GM21526 (cell line): ENCODE measurements around the gene TBC1D9B.
"Not testable (repeated sequence)": the region's sequence is repeated elsewhere in the genome, so short reads cannot be mapped to it uniquely, and the experiment has no call there.

Source experiments
- ATAC-seq: cut with Tn5 transposase; IDR thresholded peaks from one replicate; pipeline ENCODE4 v1.9.1; 2021; ENCODE audit warnings: moderate library complexity; ENCODE audit not compliant: unreplicated experiment, low FRiP score

TBC1D9B gene

DNA sequence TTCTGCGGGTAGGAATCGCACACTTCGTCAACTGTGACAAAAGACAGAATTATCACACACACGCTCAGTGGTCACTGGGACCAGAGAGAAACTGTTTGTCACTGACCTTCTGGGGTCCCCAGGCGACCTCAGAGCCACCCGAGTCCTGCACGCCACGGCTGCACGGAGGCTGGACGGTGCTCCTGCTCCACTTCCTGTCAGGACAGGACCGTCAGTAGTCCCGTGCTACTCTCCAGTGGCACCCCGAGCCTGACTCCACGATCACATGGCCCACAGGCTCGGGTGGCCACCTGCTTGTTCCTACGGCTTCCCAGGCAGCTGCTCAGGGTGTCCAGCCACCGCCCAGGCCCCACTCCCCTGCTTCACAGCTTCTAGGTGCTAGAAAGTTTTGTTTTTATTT, 66.9 kb downstream of the TBC1D9B start:
- no peak for ATAC-seq

DNA sequence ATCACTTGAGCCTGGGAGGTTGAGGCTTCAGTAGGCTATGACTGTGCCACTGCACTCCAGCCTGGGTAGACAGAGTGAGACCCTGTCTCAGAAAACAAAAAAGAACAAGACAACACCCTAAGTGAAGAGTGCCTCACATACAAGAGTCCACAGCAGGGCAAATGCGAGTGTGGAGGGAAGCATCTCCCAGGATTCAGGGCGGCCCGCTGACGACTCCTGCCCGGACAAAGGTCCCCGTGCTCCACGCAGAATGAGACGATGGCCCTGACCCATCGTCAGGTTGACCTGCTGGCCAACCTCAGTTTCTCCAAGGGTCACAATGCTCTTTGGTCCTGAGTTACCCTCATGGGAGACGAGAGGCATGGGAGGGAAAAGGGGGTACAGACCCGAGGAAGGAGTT, 67.4 kb downstream of the TBC1D9B start:
- no peak for ATAC-seq

DNA sequence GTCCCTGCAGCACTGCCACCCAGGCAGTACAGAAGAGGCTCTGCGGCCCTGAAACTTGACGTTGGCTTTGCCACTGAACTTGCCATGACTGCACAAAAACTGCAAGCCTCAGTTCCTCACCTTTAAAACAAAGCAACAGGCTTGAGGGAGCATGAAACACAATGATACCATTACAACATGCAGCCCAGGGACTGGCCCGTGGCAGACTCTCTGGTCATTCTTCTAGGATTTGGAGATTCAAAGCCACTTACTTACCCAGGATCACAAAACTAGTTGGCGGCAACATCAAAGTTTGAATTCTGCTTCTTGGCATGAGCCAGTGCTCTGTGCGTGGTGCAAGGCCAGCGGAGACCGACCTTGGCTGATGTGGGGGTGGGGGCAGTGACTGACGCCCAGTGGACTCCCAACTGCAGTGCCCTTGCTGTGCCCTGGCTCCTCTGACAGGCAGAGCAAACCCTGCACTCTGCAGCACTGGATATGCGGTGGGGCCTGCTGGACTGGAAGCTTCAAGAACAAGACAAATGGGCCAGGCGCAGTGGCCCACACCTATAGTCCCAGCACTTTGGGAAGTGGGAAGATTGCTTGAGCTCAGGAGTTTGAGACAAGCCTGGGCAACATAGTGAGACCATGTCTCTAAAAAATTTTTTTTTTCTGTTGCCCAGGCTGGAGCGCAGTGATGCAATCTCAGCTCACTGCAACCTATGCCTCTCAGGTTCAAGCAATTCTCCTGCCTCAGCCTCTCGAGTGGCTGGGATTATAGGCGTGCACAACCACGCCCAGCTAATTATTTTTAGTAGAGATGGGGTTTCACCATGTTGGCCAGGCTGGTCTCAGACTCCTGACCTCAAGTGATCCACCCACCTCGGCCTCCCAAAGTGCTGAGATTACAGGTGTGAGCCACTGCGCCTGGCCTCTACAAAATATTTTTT, 68.1 kb downstream of the TBC1D9B start:
- ATAC-seq, result no peak

DNA sequence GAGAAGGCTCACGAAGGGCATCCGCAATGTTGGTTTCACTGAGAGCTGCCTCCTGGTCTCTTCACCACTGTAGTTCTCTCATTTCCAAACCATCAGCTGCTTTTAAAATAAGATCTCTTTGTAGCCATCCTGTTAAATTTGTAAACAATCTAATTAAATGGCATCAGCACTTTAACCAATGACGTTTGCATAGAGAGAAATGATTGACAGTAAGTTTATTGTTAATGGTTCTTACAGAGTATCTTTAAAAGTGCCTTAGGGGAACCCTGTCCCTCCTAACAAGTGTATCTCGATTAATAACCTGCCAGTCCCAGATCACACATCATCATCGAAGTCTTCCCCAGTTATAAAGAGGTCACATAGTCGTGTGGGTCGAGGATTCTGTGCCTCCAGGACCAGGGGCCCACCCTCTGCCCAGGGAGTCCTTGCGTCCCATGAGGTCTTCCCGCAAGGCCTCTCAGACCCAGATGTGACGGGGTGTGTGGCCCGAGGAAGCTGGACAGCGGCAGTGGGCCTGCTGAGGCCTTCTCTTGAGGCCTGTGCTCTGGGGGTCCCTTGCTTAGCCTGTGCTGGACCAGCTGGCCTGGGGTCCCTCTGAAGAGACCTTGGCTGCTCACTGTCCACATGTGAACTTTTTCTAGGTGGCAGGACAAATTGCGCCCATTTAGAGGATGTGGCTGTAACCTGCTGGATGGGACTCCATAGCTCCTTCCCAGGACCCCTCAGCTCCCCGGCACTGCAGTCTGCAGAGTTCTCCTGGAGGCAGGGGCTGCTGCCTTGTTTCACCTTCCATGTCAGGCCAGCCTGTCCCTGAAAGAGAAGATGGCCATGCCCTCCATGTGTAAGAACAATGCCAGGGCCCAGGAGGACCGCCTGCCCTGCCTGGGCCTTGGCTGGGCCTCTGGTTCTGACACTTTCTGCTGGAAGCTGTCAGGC, 70.4 kb downstream of the TBC1D9B start:
- ATAC-seq, result no peak

DNA sequence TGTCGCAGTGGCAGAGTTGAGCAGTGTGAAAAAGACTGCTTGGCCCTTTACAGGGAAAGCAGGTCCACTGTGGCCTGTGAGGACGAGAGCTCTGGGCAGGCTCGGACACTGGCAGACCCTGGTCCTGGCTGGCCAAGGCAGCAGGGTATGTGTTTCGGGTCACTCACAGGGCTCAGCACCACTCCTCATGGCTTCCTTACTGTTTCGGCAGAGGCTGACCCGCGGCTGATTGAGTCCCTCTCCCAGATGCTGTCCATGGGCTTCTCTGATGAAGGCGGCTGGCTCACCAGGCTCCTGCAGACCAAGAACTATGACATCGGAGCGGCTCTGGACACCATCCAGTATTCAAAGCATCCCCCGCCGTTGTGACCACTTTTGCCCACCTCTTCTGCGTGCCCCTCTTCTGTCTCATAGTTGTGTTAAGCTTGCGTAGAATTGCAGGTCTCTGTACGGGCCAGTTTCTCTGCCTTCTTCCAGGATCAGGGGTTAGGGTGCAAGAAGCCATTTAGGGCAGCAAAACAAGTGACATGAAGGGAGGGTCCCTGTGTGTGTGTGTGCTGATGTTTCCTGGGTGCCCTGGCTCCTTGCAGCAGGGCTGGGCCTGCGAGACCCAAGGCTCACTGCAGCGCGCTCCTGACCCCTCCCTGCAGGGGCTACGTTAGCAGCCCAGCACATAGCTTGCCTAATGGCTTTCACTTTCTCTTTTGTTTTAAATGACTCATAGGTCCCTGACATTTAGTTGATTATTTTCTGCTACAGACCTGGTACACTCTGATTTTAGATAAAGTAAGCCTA, 71.3 kb downstream of the TBC1D9B start:
- no peak for ATAC-seq

DNA sequence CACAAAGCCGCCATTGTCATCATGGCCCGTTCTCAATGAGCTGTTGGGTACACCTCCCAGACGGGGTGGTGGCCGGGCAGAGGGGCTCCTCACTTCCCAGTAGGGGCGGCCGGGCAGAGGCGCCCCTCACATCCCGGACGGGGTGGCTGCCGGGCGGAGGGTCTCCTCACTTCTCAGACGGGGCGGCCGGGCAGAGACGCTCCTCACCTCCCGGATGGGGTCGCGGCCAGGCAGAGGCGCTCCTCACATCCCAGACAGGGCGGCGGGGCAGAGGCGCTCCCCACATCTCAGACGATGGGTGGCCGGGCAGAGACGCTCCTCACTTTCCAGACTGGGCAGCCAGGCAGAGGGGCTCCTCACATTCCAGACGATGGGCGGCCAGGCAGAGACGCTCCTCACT, 72.8 kb downstream of the TBC1D9B start:
- ATAC-seq, result not testable (repeated sequence)

DNA sequence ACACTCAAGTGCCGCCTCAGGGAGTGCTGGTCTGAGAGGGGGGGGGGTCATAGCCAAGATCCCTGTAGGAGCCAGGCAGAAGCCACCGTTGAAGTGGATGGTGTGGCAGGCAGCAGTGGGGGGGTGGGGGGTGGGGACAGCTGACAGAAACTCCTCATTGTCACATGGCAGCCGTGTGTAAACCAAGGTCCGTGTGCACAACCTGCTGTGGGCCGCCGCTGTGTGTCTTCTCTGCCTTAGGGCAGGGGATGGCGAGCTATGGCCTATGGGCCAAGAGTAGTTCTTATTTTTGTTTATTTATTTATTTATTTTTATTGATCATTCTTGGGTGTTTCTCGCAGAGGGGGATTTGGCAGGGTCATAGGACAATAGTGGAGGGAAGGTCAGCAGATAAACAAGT, 73.6 kb downstream of the TBC1D9B start:
- ATAC-seq, result no peak

DNA sequence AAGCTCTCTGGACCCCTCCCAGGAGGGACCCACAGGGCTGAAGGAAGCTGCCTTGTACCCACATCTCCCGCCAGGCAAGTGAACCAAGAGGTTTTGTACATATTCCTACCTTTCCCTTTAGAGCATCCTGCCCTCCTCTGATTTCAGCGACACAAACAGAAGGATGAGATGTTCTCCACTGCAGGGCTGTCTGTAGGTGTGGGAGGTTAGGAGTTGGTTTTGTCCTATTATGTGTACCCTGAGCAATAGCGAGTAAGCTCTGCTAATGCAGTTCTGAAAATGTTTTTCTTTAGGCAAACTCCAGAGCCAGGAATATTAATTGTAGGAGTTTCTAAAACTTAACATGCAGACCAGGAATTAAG, 74.0 kb downstream of the TBC1D9B start:
- no peak for ATAC-seq

DNA sequence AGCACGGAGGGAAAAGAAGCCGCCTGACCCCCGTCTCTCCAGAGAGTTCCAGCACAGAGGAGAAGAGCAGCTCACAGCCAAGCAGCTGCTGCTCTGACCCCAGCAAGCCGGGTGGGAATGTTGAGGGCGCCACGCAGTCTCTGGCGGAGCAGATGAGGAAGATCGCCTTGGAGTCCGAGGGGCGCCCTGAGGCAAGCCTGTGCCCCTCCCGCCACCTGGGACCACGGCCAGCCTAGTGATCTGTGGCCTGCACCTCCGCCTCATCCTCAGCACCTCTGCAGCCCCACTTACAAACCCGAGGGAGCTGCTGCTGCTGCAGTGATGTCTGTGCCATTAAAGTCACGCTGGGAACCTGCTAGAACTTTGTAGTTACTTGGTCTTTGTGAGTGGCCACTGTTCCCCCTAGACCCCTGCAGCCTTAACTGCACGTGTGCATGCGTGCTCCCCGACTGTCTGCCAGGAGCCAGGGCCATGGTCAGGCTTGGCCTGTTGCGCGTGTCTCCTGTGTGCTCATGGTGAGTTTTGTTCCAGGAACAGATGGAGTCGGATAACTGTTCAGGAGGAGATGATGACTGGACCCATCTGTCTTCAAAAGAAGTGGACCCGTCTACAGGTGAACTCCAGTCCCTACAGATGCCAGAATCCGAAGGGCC, 74.5 kb downstream of the TBC1D9B start:
- ATAC-seq, result no peak

DNA sequence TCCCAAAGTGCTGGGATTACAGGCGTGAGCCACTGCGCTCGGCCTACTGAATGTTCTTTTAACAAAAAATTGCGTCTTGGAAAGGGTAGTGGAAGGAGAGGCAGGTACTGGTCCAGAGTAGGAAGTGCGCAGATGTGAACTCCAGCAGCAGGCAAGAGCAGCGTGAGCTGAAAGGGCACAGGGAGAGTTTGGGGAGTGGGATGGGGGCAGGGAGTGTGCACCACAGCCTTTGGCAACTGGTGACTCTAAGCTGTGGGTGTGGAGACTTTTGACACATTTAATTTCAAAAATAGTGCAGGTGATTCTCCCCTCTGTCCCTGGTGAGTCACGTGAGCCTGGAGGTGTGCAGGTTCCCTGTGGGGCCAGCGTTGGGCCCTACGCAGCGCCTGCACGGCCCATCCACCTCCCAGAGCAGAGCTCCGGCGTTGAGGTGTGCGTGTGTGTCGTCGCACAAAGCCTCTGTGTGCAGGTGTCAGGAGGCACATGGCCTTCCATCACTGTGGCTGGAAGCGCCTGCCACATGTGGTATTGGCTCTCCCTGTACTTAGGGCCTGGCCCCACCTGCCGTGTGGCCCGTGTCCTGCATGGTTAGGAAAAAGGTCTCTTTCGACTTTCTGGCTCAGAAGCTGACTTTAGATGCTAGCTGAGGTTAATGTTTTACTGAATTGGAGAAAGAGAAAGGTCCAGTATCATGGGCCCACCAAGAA, 75.5 kb downstream of the TBC1D9B start:
- ATAC-seq, result no peak

DNA sequence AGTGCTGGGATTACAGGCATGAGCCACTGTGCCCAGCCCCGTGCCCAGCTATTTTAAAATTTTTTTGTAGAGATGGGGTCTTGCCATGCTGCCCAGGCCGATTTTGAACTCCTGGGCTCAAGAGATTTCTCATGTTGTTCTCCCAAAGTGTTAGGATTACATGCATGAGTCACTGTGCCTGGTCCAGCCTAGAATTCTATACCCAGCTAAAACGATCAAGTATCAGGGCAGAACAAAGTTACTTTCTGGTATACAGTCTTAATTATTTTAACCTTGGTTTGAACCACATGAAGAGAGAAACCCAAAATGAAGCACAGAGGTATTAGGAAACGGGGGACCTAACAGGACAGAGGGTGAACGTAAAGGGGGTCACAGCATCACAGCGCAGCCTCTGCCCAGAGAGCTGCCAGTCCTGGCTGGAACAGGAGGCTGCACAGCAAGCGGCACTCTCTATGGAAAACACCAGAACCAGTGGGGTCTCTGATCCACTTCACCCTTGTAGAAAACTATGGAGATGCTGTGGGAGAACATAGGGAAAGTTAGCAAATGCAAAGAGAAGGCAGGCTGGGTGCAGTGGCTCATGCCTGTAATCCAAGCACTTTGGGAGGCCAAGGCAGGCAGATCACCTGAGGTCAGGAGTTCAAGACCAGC, 76.8 kb downstream of the TBC1D9B start:
- ATAC-seq, result no peak

DNA sequence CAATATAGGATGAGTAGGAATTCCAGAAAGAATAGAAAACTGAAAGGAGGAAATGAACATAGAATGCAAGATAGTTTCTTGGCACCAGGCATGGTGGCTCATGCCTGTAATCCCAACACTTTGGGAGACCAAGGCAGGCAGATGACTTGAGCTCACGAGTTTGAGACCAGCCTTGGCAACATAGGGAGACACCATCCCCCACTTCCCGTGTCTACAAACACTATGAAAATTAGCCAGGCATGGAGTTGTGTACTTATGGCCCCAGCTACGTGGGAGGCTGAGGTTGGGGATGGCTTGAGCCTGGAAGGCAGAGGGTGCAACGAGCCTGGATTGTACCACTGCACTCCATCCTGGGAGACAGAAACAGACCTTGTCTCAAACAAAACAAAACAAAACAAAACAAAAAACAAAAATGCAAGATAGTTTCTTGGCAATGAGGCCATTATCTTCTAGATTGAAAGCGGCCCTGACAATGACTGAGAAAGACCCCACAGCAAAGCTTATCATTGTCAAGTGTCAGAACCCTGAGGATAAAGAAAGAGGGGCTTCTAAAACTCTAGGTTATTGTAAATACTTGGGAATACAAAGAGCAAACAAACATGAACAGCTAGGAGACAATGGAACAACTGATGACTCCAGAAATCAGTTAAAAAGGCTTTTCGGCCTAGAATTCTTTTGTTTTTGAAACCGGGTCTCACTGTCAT, 77.8 kb downstream of the TBC1D9B start:
- no peak for ATAC-seq

DNA sequence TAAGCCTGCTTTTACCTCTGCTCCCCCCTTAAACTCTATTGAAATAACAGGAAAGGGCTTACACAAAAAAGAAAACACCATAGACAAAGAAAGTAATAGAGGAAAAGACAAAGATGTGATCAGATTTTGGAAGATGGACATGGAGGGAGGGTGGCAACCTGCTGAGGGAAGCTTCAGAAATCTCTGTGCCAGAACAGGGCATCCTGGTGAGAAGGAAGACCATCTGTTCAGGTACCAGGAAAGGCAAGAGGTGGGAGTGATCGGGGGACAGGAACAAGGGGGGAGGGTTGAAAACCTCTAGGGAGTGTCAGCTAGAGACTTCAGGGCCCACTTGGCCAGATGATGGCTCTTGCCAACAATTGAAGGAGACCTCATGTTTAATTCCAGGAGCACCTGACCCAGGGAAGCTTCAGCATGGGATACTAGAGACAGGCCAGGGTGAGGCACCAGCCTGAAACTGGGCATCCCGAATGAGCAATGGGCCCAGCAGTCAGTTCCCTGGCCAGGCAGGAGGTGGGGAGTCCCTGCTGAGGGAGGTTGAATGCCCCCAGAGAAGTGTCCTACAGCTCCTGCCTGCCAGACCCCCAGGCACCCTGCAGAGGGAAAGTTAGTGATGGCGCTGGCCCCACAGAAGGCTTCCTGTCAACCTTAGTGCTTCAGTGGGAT, 78.8 kb downstream of the TBC1D9B start:
- ATAC-seq, result no peak

DNA sequence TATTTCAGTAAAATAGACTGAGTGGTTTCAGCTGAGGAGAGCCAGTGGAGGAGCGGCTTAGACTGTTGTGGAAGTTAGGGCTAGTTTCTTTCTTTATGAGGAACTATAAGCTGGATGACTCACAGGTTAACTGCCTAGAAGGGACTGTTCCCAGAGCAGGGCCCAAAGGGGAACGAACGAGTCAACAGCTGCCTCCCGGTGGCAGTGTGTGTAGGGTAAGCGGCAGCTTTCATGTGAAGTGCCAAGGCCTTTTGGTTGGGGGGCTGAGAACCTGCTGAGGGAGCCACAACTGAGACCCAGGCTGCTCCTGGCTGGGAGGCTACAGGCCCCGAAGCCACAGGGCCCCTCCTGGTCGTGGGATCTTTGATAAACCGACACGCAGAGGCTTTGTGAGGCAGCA, 80.0 kb downstream of the TBC1D9B start:
- no peak for ATAC-seq

DNA sequence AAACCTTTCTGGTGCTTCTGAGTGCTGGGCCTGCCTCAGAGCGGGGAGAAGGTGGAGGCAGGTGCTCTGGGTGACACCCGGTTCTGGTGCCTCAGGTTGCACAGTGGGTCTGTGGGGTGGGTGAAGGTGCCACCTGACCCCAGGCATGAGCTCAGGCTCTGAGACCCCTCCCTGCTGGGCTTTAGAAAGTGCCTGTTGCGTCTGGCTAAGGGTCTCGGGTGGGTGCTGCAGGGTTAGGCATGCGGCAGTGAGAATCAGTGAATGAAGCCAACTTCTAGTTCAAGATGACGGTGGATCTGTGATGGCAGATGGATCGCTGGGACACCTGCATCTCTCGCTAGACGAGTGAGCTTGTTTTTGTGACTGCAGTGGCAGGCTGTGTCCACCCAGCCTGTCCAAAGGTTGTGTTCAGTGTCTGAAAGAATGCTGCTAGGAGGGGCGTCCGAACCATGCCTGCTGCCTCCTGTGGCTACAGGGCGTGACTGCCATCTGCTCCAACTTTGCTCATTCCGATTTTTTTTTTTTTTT, 82.0 kb downstream of the TBC1D9B start:
- no peak for ATAC-seq

DNA sequence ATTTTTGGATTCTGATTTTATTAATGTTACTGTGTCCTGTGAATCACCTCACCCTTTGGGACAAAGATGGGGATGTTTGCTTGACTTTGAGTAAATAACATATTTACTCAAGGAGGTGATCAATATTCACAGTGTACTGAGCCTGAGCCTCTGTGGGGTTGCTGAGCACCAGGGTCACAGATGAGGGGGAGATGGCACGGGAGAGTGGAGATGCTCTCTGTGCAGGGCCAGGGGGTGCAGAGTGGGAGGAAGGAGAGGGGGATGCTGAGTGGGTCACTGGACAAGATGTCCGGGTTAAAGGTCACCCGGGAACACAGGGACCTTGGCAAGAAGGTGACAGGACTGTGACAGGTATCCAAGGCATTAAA, 83.0 kb downstream of the TBC1D9B start:
- ATAC-seq, result no peak

DNA sequence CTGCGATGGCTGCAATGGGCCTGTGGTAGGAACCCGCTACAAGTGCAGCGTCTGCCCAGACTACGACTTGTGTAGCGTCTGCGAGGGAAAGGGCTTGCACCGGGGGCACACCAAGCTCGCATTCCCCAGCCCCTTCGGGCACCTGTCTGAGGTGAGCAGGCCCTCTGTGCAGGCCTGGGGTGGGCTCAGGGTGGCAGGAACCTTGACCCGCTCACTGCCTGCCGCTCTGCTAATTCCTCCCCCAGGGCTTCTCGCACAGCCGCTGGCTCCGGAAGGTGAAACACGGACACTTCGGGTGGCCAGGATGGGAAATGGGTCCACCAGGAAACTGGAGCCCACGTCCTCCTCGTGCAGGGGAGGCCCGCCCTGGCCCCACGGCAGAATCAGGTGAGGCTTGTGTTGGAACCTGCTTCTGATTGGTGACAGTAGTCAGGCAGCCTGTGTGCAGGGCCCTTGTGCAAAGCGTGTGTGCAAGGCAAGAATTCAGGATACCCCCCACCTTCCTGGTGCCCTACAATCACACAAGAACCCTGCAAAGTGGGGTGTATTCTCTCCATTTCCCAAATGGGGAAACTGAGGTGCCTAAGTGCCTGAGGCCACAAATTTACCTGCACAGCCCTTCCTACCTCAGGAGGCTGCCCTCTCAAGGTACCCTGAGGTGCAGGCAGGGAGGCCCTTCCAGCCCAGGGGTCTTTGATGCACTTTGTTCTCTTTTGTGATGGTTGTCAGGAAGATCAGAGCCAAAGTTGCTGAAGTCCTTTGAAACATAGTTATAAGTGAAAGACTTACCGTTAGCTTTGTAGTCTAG, 83.6 kb downstream of the TBC1D9B start:
- no peak for ATAC-seq
